Right lobe of liver (tissue), 6 donors: ENCODE results near the gene NCOR1. TPM values are rescaled to one million over a fixed set of nuclear protein-coding genes. Genes with fewer than 3 reads are reported as not detected.
A peak's percentile ranks its signal among the peaks of the same experiment; 100 is the strongest.

Source experiments
- ATAC-seq, 4 donors: fragments of 200-7000 bp; cut with Tn5 transposase; one replicate each; pipeline ENCODE4 v1.9.1; 2020; ENCODE audit warnings: mild to moderate bottlenecking in 4 of 4, moderate library complexity in 4 of 4
- DNase-seq, 3 donors: peaks; one replicate each; pipeline ENCODE4 v3.0.0-alpha.2; 2020
- H3K27ac ChIP-seq, 3 donors: fragments of 200-600 bp; one replicate each; pipeline ENCODE4 v1.8.0; 2022
- H3K27me3 ChIP-seq, 2 donors: fragments of 200-600 bp; one replicate each; pipeline ENCODE4 v1.8.0; 2022
- H3K36me3 ChIP-seq, 4 donors: fragments of 200-600 bp; sonication (generic) in 1 of 4; one replicate each; pipeline versions ENCODE4 v1.5.1 to v1.8.0; 2017 to 2022; ENCODE audit warnings: control low read depth in 1 of 4
- H3K4me1 ChIP-seq, 4 donors: fragments of 200-600 bp; sonication (generic) in 1 of 4; one replicate each; pipeline versions ENCODE4 v1.5.1 to v1.8.0; 2017 to 2022; ENCODE audit warnings: control low read depth in 1 of 4
- H3K4me3 ChIP-seq, 3 donors: fragments of 200-600 bp; one replicate each; pipeline ENCODE4 v1.8.0; 2022
- H3K9me3 ChIP-seq, 4 donors: fragments of 200-600 bp; sonication (generic) in 1 of 4; one replicate each; pipeline versions ENCODE4 v1.5.1 to v1.8.0; 2017 to 2022; ENCODE audit warnings: control low read depth in 1 of 4
- CTCF ChIP-seq, 4 donors: fragments of 200-600 bp in 3 of 4; fragments of 450-650 bp in 1 of 4; IDR thresholded peaks; one replicate each; pipeline versions ENCODE4 v1.5.1 to v1.8.0; 2016 to 2022; ENCODE audit warnings: antibody characterized with exemption in 4 of 4, mild to moderate bottlenecking in 2 of 4
- POLR2A ChIP-seq: fragments of 450-650 bp; IDR thresholded peaks from one replicate; pipeline ENCODE4 v1.6.1; 2017; ENCODE audit warnings: antibody characterized with exemption, mild to moderate bottlenecking
- WGBS: methylation state at CpG from one replicate; pipeline ENCODE4 v1.1.6; 2018; ENCODE audit warnings: low coverage, low lambda C conversion rate; ENCODE audit not compliant: insufficient coverage; ENCODE audit errors: missing lambda C conversion rate; 5-methylcytosine and 5-hydroxymethylcytosine counted together
- intact Hi-C, 2 donors: fragments of 100-400 bp; cut with DNase I; formaldehyde crosslinking; loops; one replicate each; pipeline versions ENCODE4 v1.11.2 to v1.14.1; 2022
- total RNA-seq, 6 experiments: library from RNA; depleted of rRNA in 2 of 6; stranded (reverse); fragments of >200 nt in 2 of 6; fragmentation: NEBNext Ultra II Directional in 3 of 6; extraction: Animal tissue kit (Norgen Biotek cat#: 25700) in 3 of 6; gene quantifications; one replicate each; pipeline versions ENCODE4 v1.1.0 to v1.2.4, GENCODE V29; 2016 to 2023
- donor health status: DM: no; HTN: yes; CAD: no.
- donor health status: DM: no; HTN: no; CAD: no.
- donor health status: DM: no; HTN: no; CAD: no.
- donor health status: DM: no; HTN: yes; CAD: no.
- donor health status: DM: no; HTN: yes; CAD: no.

NCOR1 gene
- total RNA-seq, 6 experiments from 2014 or later: 52.6 to 76.8 (median 65.1) TPM

- ATAC-seq (peak in 1 of 4 donors; percentile 54), DNase-seq (no peak)
- Histone ChIP-seq H3K36me3 (peaks cover 0 to 40% (median 13%) of the 10 kb centered on the region in 4 donors), H3K4me3 (no peak overlapping the region), H3K27ac (no peak overlapping the region), H3K27me3 (no peaks in the 10 kb centered on the region), H3K4me1 (no peaks in the 10 kb centered on the region), H3K9me3 (no peaks in the 10 kb centered on the region)
- intact Hi-C loops: no loop called here
- 82% methylated on average over 8 of the region's 8 CpGs for WGBS
- TF ChIP-seq CTCF (IDR thresholded peaks at IDR 0.05): peak in 2 of 4 donors; percentile 13 to 31
- TF ChIP-seq POLR2A: no peak
Measured at GRCh38 chr17:16100737-16101400, 114.5 kb downstream of the NCOR1 start.

- H3K27ac ChIP-seq: no peak overlapping the region
- DNase-seq (no peak), ATAC-seq (no peak)
- 95% methylated on average over 4 of the region's 4 CpGs for WGBS
- TF ChIP-seq POLR2A (no peak), CTCF (IDR thresholded peaks at IDR 0.05) (no peak)
- no peaks in the 10 kb centered on the region for H3K4me1 ChIP-seq
- H3K4me3 ChIP-seq: no peak overlapping the region
- intact Hi-C loops: no loop called here
- H3K9me3 ChIP-seq: no peaks in the 10 kb centered on the region
- H3K36me3 ChIP-seq: peaks cover 0 to 24% (median 4%) of the 10 kb centered on the region in 4 donors
- no peaks in the 10 kb centered on the region for H3K27me3 ChIP-seq
Measured at GRCh38 chr17:16091773-16092172, 123.6 kb downstream of the NCOR1 start.

GRCh38 chr17:16086957-16087356, 128.4 kb downstream of the NCOR1 start:
- Histone ChIP-seq H3K4me1 (no peaks in the 10 kb centered on the region), H3K27me3 (no peaks in the 10 kb centered on the region), H3K4me3 (no peak overlapping the region), H3K27ac (no peak overlapping the region), H3K9me3 (no peaks in the 10 kb centered on the region), H3K36me3 (peaks cover 0 to 11% (median 4%) of the 10 kb centered on the region in 4 donors)
- WGBS: 81% methylated on average over 8 of the region's 10 CpGs
- intact Hi-C loops: no loop called here
- DNase-seq (no peak), ATAC-seq (no peak)
- no peak for TF ChIP-seq POLR2A
- no peak for TF ChIP-seq CTCF (IDR thresholded peaks at IDR 0.05)

- intact Hi-C loops: no loop called here
- ATAC-seq (peak; percentile 43 to 81 (median 72)), DNase-seq (no peak)
- Histone ChIP-seq H3K4me1 (no peaks in the 10 kb centered on the region), H3K36me3 (peaks cover 0 to 7% (median 4%) of the 10 kb centered on the region in 4 donors), H3K27ac (peak overlapping the region; percentile 0 to 29 (median 24)), H3K9me3 (no peaks in the 10 kb centered on the region), H3K4me3 (no peak overlapping the region), H3K27me3 (no peaks in the 10 kb centered on the region)
- no peak for TF ChIP-seq CTCF (IDR thresholded peaks at IDR 0.05)
- TF ChIP-seq POLR2A: no peak
- 56% methylated on average over 1 of the region's 1 CpG for WGBS
Measured at GRCh38 chr17:16085066-16085699, 130.2 kb downstream of the NCOR1 start.
